NCI-H1436 (cell line): ENCODE data around the gene DNAJC21.

Experiments
- DNase-seq: peaks from one replicate; lab custom pipeline; 2025; lab: John Stamatoyannopoulos, UW

The DNAJC21 gene

GRCh38 chr5:34982823-34983222 is 53.5 kb downstream of the DNAJC21 start:
- DNase-seq = no peak

GRCh38 chr5:34986965-34987364 is 57.6 kb downstream of the DNAJC21 start:
- no peak for DNase-seq

GRCh38 chr5:34991486-34992238 is 62.3 kb downstream of the DNAJC21 start:
- DNase-seq = no peak

DNA sequence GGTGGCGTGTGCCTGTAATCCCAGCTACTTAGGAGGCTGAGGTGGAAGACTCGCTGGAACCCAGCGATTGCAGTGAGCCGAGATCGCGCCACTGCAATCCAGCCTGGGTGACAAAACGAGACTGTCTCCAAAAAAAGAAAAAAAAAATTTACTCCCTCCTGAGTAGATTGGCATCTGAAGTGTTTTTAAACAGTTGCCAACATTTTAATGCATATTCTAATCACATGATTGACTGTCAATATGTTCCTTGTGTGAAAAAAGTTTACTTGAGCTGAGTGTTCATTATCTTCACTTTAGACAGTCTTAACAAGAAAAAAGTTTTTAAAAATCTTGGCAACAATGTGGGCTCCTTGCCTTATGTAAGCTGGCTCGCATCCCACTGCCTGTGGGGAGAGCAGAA is 64.6 kb downstream of the DNAJC21 start:
- no peak for DNase-seq

DNA sequence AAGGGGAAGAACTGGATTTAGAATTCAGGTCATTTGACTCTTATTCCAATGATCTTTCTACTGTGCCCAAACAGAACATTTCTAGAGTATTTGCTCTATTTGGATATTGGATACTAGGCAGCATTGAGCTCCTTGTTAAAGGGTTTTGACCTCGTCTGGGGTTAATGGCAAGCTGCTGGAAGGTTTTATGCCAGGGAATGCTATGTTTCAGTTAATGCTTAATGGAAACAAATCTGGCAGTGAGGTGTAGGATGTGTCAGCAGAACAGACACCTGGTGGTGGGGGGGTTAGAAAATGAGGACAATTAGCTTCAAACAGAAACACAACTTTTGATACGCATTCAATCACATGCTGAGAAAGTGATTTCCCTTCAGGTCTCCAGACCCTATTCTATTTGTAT is 66.9 kb downstream of the DNAJC21 start:
- DNase-seq = no peak

GRCh38 chr5:34998058-34998789 is 68.9 kb downstream of the DNAJC21 start:
- DNase-seq = no peak

- no peak for DNase-seq
Measured at GRCh38 chr5:35001842-35002241, 72.5 kb downstream of the DNAJC21 start.

- DNase-seq = no peak
Measured at GRCh38 chr5:35002459-35002858, 73.1 kb downstream of the DNAJC21 start.

DNA sequence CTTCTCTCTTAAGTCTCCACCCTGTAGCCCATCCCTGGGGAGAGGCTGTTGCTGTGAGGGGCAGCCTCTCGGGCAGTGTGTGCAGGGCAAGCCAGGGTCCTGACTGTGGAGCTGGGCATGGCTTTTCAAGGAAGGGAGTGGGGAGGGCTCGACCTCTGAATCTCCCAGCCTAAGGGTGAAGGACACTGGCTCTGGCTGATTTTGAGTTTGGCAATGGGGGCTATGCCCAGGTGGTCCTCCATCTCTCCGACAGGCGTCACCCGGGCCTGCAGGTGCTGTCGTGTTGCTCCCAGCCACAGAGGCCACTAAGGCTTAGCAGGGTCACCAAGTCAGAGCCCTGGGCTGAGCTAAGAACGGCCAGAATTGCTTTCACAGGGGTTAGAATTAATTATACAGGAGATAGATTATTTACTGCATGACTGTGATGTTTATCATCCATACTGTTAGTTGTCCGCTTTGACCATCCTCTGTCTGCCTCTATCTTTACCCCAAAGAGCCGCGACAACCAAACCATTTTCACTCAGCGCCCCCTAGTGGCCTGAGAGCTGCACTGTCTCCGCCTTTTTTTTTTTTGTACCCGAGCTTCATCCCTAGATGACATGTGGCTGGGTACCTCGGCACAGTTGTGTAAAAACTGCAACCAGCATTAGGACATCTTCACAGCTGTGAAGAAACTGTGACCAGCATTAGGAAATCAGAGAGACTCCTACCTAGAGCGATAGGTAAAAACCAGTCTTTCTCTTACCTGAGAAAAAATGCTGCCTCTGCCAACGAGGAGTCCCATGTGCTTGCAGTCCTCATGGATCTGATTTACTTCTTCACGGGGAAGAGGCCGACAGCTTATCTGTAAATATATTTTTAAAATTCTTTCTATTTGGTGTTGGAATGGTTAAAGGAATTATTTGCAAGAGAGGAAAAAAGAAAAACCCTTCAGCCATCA is 73.9 kb downstream of the DNAJC21 start:
- DNase-seq = peak; percentile 43

DNA sequence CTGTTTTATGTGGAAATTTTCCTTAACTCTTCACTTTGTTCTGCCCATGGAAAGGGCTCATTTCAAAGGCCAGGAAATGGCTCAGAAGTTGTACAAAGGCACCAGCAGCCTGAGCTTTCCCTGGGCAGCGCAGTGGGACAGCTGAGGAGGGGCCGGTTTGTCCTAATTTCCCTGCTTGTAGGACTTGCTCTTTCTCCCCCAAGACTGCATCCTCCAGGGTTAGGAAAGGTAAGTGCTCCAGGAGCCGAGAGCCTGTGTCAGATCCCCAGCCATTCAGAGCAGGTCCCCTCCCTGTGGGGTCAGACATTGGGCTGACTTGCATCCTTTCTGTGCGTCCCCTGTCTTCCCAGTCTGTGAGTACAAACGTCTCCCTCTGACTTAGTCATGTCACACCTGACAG is 74.8 kb downstream of the DNAJC21 start:
- no peak for DNase-seq

DNA sequence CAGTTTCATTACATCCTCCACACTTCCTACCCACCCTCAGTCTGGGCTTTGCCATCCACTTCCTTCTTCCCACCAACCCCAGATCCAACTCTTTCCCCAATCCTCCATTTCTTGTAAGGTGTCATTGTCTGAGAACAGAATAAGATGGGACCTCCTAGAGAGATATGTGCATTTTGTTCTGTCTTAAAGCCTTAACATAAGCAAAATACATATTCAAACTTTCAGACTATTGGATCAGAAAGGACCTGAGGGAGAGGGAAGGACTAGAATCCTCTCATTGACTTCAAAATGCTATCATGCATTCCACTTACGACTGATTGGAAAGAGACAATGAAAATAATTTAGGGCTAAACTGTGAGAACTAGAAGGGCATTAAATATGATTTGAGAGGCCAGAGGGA is 75.4 kb downstream of the DNAJC21 start:
- DNase-seq = no peak
